ENCODE data around the gene SYPL1. TPM values are rescaled to one million over a fixed set of nuclear protein-coding genes. Genes with fewer than 3 reads are reported as not detected.

The SYPL1 gene
- polyA plus RNA-seq, 4 donors: 21.0 to 104 (median 65.1) TPM

DNA sequence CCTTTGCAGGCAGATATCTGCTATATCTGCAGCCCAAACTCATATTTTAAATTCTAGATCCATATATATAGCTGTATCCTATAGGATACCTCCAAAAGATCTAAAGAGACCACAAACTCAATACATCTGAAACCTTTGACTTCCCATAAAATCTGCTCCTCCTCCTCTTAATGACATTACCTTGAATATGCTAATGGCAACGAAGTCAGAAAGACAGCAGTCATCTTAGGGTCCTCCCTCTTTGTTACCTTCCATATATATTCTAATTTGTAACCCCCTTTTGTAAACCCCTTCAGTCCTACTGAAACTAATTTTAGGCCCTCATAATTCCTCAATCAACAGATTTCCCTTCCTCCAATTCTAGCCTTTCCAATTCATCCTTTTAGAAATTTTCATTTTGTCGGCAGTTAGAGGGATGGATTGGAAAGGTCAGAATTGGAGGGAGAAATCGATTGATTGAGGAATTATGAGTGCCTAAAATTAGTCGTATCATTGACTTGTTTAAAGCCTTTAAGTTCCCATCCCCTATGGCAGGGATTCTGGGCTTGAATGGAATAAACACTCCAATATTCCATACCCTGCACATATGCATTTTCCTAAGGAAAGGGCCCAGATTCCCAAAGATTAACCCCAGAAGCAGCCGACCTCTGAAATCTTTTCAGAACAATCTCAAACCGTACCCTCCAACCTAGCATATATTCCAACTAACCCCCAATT, 2.4 kb downstream of the SYPL1 start:
- Histone ChIP-seq H3K4me3 (ENCODE audit: low read depth in 1 of 3, low read length in 3 of 3) (no peak overlapping the region), H3K36me3 (ENCODE audit: control insufficient read depth in 3 of 3, insufficient read depth in 2 of 3, low read depth in 1 of 3, low read length in 3 of 3) (peaks cover 0 to 5% (median 0%) of the 10 kb centered on the region in 3 donors), H3K9me3 (ENCODE audit: control insufficient read depth in 2 of 2, insufficient read depth in 1 of 2, low read depth in 1 of 2, low read length in 1 of 2) (no peaks in the 10 kb centered on the region), H3K4me1 (ENCODE audit: control insufficient read depth in 3 of 3, insufficient read depth in 2 of 3, low read depth in 1 of 3, low read length in 2 of 3) (peaks cover 0 to 19% (median 3%) of the 10 kb centered on the region in 3 donors), H3K27me3 (ENCODE audit: control insufficient read depth in 3 of 3, insufficient read depth in 3 of 3, low read length in 3 of 3) (no peaks in the 10 kb centered on the region), H3K27ac (ENCODE audit: low read depth in 1 of 3, low read length in 2 of 3) (no peak overlapping the region)
- WGBS, 3 donors: 84 to 92% (median 84%) methylated on average over 6 of the region's 6 CpGs
- DNase-seq (no peak), FAIRE-seq (no peak)

DNA sequence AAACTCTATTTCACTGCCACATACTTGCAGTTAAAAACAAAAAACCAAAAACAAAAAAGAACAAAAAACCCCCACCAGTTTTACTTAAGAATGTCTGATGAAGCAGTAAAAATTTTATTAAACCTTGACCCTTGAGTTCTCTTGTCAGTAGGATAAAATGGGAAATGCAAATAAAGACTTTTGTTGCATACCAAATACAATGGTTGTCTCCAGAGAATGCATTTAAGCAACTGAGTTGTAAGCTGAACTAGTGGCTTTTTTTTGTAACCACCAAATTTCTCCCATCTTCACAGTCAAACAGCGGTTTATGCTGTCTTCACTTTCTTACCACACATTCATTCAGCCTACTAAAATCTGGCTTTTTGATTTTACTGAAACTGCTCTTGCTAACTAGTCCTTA, 3.1 kb downstream of the SYPL1 start:
- DNase-seq (no peak), FAIRE-seq (no peak)
- peaks cover 0 to 5% (median 0%) of the 10 kb centered on the region in 3 donors for H3K36me3 ChIP-seq (ENCODE audit: control insufficient read depth in 3 of 3, insufficient read depth in 2 of 3, low read depth in 1 of 3, low read length in 3 of 3)
- H3K27ac ChIP-seq (ENCODE audit: low read depth in 1 of 3, low read length in 2 of 3): no peak overlapping the region
- H3K9me3 ChIP-seq (ENCODE audit: control insufficient read depth in 2 of 2, insufficient read depth in 1 of 2, low read depth in 1 of 2, low read length in 1 of 2): no peaks in the 10 kb centered on the region
- no peak overlapping the region for H3K4me3 ChIP-seq (ENCODE audit: low read depth in 1 of 3, low read length in 3 of 3)
- H3K27me3 ChIP-seq (ENCODE audit: control insufficient read depth in 3 of 3, insufficient read depth in 3 of 3, low read length in 3 of 3): no peaks in the 10 kb centered on the region
- WGBS, 3 donors: 70 to 94% (median 74%) methylated on average over 1 of the region's 1 CpG
- peaks cover 0 to 19% (median 3%) of the 10 kb centered on the region in 3 donors for H3K4me1 ChIP-seq (ENCODE audit: control insufficient read depth in 3 of 3, insufficient read depth in 2 of 3, low read depth in 1 of 3, low read length in 2 of 3)

DNA sequence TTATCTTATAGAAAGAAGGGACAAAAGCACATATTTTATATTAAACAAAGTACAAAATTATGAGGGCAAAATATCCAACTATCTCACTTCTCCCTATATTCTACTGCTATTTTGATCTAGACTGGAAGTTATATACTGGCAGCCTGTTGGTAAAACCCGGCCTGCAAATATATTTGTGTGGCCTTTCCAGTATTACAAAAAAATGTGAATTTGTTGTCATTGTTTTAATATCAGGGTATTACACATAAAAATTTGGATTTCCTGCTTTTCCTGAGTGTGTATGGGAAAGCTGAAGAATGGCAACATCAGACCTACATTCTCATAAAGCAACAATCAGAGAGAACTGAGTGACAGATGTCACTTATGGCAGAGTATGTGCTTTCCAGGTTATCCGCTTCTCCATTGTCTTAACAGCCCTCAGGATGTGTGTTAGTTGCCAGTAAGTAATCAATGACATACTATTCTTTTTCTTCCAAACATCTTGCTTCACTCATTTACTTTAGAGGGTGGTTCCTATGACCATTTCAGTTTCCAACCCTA, 7.3 kb downstream of the SYPL1 start:
- FAIRE-seq (no peak), DNase-seq (no peak)
- Histone ChIP-seq H3K9me3 (ENCODE audit: control insufficient read depth in 2 of 2, insufficient read depth in 1 of 2, low read depth in 1 of 2, low read length in 1 of 2) (no peaks in the 10 kb centered on the region), H3K36me3 (ENCODE audit: control insufficient read depth in 3 of 3, insufficient read depth in 2 of 3, low read depth in 1 of 3, low read length in 3 of 3) (peaks cover 0 to 5% (median 0%) of the 10 kb centered on the region in 3 donors), H3K4me3 (ENCODE audit: low read depth in 1 of 3, low read length in 3 of 3) (no peak overlapping the region), H3K4me1 (ENCODE audit: control insufficient read depth in 3 of 3, insufficient read depth in 2 of 3, low read depth in 1 of 3, low read length in 2 of 3) (peaks cover 2 to 16% (median 10%) of the 10 kb centered on the region in 3 donors), H3K27ac (ENCODE audit: low read depth in 1 of 3, low read length in 2 of 3) (no peak overlapping the region), H3K27me3 (ENCODE audit: control insufficient read depth in 3 of 3, insufficient read depth in 3 of 3, low read length in 3 of 3) (no peaks in the 10 kb centered on the region)
- WGBS, 3 donors: 92 to 99% (median 96%) methylated on average over 2 of the region's 2 CpGs

DNA sequence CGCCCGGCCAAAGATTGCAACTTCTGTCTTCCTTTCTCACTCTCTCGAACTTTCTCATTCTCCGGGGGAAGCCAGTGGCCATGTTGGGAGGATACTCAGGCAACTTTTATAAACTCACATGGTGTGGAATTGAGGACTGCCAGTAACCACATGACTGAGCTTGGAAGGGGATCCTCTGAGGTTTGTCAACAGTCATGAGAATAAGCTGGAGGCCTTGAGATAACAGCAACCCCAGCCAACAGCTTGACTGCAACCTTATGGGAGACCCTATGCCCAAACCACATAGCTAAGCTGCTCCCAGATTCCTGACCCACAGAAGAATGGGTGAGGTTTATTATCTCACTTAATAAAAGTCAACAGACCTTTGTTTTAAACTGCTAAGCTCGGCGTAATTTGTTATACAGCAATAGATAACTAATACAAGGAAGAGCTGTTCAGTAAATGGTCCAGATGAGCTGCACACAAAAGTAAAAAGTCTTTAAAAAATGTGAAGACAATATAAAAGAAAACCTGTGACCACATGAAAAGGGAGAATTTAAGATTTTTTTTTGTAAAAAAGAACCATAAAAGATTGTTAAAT, 9.6 kb downstream of the SYPL1 start:
- DNase-seq: no peak
- H3K36me3 ChIP-seq (ENCODE audit: control insufficient read depth in 3 of 3, insufficient read depth in 2 of 3, low read depth in 1 of 3, low read length in 3 of 3): peaks cover 0 to 4% (median 0%) of the 10 kb centered on the region in 3 donors
- H3K4me1 ChIP-seq (ENCODE audit: control insufficient read depth in 3 of 3, insufficient read depth in 2 of 3, low read depth in 1 of 3, low read length in 2 of 3): peaks cover 2 to 10% (median 5%) of the 10 kb centered on the region in 3 donors
- no peak overlapping the region for H3K27ac ChIP-seq (ENCODE audit: low read depth in 1 of 3, low read length in 2 of 3)
- no peaks in the 10 kb centered on the region for H3K27me3 ChIP-seq (ENCODE audit: control insufficient read depth in 3 of 3, insufficient read depth in 3 of 3, low read length in 3 of 3)
- WGBS, 3 donors: 92 to 93% (median 93%) methylated on average over 6 of the region's 6 CpGs
- no peaks in the 10 kb centered on the region for H3K9me3 ChIP-seq (ENCODE audit: control insufficient read depth in 2 of 2, insufficient read depth in 1 of 2, low read depth in 1 of 2, low read length in 1 of 2)
- FAIRE-seq: no peak
- H3K4me3 ChIP-seq (ENCODE audit: low read depth in 1 of 3, low read length in 3 of 3): no peak overlapping the region

DNA sequence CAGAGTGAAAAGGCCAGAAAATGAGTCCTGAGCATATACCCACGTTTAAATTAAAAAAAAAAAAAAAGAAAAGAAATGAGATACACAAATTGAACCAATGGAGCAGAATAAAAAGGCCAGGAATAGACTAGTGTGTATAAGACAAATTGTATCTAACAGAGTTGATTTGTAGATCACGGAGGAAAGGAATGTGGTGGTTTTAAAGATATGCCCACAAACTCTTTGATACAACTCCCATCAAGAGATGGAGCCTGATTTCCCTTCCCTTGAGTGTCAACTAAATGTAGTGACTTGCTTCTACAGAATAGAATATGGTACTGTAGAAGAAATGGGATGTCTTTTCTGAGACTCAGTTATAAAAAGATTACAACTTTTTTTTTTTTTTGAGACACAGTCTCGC, 10.4 kb downstream of the SYPL1 start:
- 78 to 81% (median 81%) methylated on average over 3 of the region's 3 CpGs for WGBS, 3 donors
- Histone ChIP-seq H3K9me3 (ENCODE audit: control insufficient read depth in 2 of 2, insufficient read depth in 1 of 2, low read depth in 1 of 2, low read length in 1 of 2) (no peaks in the 10 kb centered on the region), H3K27ac (ENCODE audit: low read depth in 1 of 3, low read length in 2 of 3) (no peak overlapping the region), H3K36me3 (ENCODE audit: control insufficient read depth in 3 of 3, insufficient read depth in 2 of 3, low read depth in 1 of 3, low read length in 3 of 3) (peaks cover 0 to 5% (median 3%) of the 10 kb centered on the region in 3 donors), H3K27me3 (ENCODE audit: control insufficient read depth in 3 of 3, insufficient read depth in 3 of 3, low read length in 3 of 3) (no peaks in the 10 kb centered on the region), H3K4me3 (ENCODE audit: low read depth in 1 of 3, low read length in 3 of 3) (no peak overlapping the region), H3K4me1 (ENCODE audit: control insufficient read depth in 3 of 3, insufficient read depth in 2 of 3, low read depth in 1 of 3, low read length in 2 of 3) (peaks cover 2 to 10% (median 5%) of the 10 kb centered on the region in 3 donors)
- FAIRE-seq: no peak
- DNase-seq: no peak

DNA sequence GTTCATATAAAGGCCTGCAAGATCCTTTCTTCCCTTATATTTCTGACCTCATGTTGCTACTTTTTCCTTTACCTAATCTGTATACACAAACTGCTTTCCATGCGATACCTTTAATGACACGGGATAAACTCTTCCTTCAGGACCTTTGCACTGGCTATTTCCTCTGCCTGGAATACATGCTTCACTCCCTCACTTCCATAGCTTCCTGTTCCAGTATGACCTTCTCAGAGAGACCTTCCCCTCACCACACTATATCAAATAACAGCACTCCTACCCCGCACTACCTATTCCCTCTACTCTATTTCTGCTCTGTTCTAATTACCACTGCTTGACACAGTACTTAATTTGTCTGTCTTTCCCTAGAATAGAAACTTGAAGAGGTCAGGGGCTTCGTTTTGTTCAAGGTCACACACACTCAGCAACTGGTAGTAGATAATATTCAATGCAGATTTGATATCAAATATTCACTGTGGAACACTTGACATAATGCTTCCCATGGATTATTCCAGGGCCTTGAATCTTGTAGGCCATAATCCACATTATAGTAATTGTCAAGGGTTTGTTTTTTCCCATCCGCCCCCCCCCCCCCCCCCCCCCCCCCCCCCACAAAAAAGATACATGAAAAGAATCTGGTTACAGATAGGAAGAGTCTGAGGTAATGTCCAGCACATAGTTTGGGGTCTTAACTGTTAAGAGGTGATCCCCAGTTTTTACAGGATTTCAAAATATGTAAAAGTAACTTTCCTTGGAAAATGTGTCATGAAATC, 11.1 kb downstream of the SYPL1 start:
- WGBS, 3 donors: 51 to 72% (median 71%) methylated on average over 5 of the region's 5 CpGs
- Histone ChIP-seq H3K4me3 (ENCODE audit: low read depth in 1 of 3, low read length in 3 of 3) (no peak overlapping the region), H3K36me3 (ENCODE audit: control insufficient read depth in 3 of 3, insufficient read depth in 2 of 3, low read depth in 1 of 3, low read length in 3 of 3) (peaks cover 0 to 6% (median 3%) of the 10 kb centered on the region in 3 donors), H3K4me1 (ENCODE audit: control insufficient read depth in 3 of 3, insufficient read depth in 2 of 3, low read depth in 1 of 3, low read length in 2 of 3) (peaks cover 2 to 10% (median 5%) of the 10 kb centered on the region in 3 donors), H3K27ac (ENCODE audit: low read depth in 1 of 3, low read length in 2 of 3) (peak overlapping the region in 1 of 3 donors; percentile 15), H3K9me3 (ENCODE audit: control insufficient read depth in 2 of 2, insufficient read depth in 1 of 2, low read depth in 1 of 2, low read length in 1 of 2) (no peaks in the 10 kb centered on the region), H3K27me3 (ENCODE audit: control insufficient read depth in 3 of 3, insufficient read depth in 3 of 3, low read length in 3 of 3) (no peaks in the 10 kb centered on the region)
- DNase-seq (peak; percentile 26 to 80), FAIRE-seq (no peak)

DNA sequence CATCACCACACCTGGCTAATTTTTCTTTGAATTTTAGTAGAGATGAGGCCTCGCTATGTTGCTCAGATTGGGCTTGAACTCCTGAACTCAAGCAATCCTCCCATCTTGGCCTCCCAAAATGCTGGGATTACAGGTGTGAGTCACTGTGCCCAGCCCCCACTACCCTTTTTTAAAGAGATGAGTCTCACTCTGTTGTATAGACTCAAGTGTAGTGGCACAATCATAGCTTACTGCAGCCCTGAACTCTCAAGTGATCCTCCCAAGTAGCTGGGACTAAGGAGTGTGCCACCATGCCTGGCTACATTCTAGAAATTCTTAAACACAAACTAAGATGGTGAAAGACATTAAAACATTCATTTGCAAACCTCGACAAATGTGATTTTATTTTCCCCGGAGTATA, 12.6 kb downstream of the SYPL1 start:
- Histone ChIP-seq H3K4me3 (ENCODE audit: low read depth in 1 of 3, low read length in 3 of 3) (no peak overlapping the region), H3K27me3 (ENCODE audit: control insufficient read depth in 3 of 3, insufficient read depth in 3 of 3, low read length in 3 of 3) (no peaks in the 10 kb centered on the region), H3K36me3 (ENCODE audit: control insufficient read depth in 3 of 3, insufficient read depth in 2 of 3, low read depth in 1 of 3, low read length in 3 of 3) (peaks cover 0 to 9% (median 3%) of the 10 kb centered on the region in 3 donors), H3K9me3 (ENCODE audit: control insufficient read depth in 2 of 2, insufficient read depth in 1 of 2, low read depth in 1 of 2, low read length in 1 of 2) (no peaks in the 10 kb centered on the region), H3K27ac (ENCODE audit: low read depth in 1 of 3, low read length in 2 of 3) (no peak overlapping the region), H3K4me1 (ENCODE audit: control insufficient read depth in 3 of 3, insufficient read depth in 2 of 3, low read depth in 1 of 3, low read length in 2 of 3) (peaks cover 2 to 10% (median 5%) of the 10 kb centered on the region in 3 donors)
- DNase-seq (no peak), FAIRE-seq (no peak)
- WGBS, 3 donors: 93 to 95% (median 93%) methylated on average over 3 of the region's 3 CpGs

DNA sequence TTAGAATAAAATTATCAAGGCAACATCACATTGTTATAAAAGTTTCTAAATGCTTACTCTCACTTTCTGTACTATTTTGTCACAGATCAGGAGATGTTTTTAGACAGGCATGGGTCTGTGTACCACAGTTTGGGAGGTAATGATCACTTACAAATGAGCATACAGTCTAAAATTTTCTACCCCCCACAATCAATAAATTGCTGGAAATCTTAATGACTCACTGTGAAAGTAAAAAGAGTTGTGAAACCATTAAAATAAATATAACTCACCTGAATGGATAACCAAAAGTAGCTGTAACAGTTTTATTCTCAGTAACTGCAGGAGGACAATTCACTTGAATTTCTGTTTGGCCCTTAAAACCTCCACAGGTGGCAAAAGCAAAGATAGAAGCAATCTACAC, 13.2 kb downstream of the SYPL1 start:
- FAIRE-seq (no peak), DNase-seq (no peak)
- Histone ChIP-seq H3K27me3 (ENCODE audit: control insufficient read depth in 3 of 3, insufficient read depth in 3 of 3, low read length in 3 of 3) (no peaks in the 10 kb centered on the region), H3K4me3 (ENCODE audit: low read depth in 1 of 3, low read length in 3 of 3) (no peak overlapping the region), H3K9me3 (ENCODE audit: control insufficient read depth in 2 of 2, insufficient read depth in 1 of 2, low read depth in 1 of 2, low read length in 1 of 2) (no peaks in the 10 kb centered on the region), H3K4me1 (ENCODE audit: control insufficient read depth in 3 of 3, insufficient read depth in 2 of 3, low read depth in 1 of 3, low read length in 2 of 3) (peaks cover 2 to 10% (median 5%) of the 10 kb centered on the region in 3 donors), H3K36me3 (ENCODE audit: control insufficient read depth in 3 of 3, insufficient read depth in 2 of 3, low read depth in 1 of 3, low read length in 3 of 3) (peaks cover 0 to 9% (median 3%) of the 10 kb centered on the region in 3 donors), H3K27ac (ENCODE audit: low read depth in 1 of 3, low read length in 2 of 3) (no peak overlapping the region)
